Subcutaneous abdominal adipose tissue (tissue), 5 donors: ENCODE data around the gene RPS16.

ENCODE experiments used
- H3K27ac ChIP-seq: one replicate; pipeline ENCODE4 v1.7.0; 2013; ENCODE audit warnings: low read depth, mild to moderate bottlenecking, inconsistent platforms, low read length, moderate library complexity
- H3K27me3 ChIP-seq, 5 donors: one replicate each; pipeline ENCODE4 v1.7.0; 2013; ENCODE audit warnings: low read length in 5 of 5, inconsistent platforms in 1 of 5; ENCODE audit not compliant: control insufficient read depth in 5 of 5, insufficient read depth in 4 of 5
- H3K36me3 ChIP-seq, 5 donors: one replicate each; pipeline ENCODE4 v1.7.0; 2013; ENCODE audit warnings: low read length in 5 of 5; ENCODE audit not compliant: control insufficient read depth in 5 of 5, insufficient read depth in 5 of 5
- H3K4me1 ChIP-seq, 5 donors: one replicate each; pipeline ENCODE4 v1.7.0; 2013; ENCODE audit warnings: low read length in 5 of 5, mild to moderate bottlenecking in 3 of 5, moderate library complexity in 1 of 5; ENCODE audit not compliant: control insufficient read depth in 5 of 5, insufficient read depth in 5 of 5
- H3K4me3 ChIP-seq, 5 donors: one replicate each; pipeline ENCODE4 v1.7.0; 2013; ENCODE audit warnings: low read length in 5 of 5, low read depth in 1 of 5
- H3K9ac ChIP-seq, 5 donors: one replicate each; pipeline ENCODE4 v1.7.0; 2013; ENCODE audit warnings: low read length in 5 of 5, mild to moderate bottlenecking in 4 of 5, moderate library complexity in 3 of 5
- H3K9me3 ChIP-seq, 5 donors: one replicate each; pipeline ENCODE4 v1.7.0; 2013; ENCODE audit warnings: low read length in 5 of 5; ENCODE audit not compliant: control insufficient read depth in 5 of 5
- donor health status: healthy.
- donor health status: healthy.
- donor health status: healthy.
- donor health status: healthy.
- donor health status: healthy.

RPS16 gene

DNA sequence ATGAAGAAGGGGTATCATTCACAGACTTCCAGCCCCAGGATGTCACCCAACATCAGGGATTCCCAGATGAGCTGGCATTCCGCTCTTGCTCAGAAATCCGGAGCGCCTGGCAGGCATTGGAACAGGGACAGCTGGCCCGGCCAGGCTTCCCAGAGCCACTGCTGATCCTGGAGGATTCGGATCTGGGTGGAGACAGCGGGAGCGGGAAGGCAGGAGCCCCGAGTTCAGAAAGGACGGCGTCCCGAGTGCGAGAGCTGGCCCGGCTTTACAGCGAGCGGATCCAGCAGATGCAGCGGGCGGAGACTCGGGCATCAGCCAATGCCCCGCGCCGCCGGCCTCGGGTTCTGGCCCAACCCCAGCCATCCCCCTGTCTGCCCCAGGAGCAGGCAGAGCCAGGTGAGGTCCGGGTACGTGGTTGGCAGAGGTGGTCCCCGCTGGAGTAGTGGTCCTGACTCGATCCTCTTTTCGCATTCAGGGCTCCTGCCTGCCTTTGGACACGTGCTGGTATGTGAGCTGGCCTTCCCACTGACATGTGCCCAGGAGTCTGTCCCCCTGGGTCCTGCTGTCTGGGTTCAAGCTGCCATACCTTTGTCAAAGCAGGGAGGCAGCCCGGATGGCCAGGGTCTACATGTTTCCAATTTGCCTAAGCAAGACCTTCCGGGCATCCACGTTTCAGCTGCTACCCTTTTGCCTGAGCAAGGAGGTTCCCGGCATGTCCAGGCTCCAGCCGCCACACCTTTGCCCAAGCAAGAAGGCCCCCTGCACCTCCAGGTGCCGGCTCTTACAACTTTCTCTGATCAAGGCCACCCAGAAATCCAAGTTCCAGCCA lies 12.3 kb downstream of the RPS16 start:
- peaks cover 0 to 59% (median 48%) of the 10 kb centered on the region in 5 donors for H3K36me3 ChIP-seq

DNA sequence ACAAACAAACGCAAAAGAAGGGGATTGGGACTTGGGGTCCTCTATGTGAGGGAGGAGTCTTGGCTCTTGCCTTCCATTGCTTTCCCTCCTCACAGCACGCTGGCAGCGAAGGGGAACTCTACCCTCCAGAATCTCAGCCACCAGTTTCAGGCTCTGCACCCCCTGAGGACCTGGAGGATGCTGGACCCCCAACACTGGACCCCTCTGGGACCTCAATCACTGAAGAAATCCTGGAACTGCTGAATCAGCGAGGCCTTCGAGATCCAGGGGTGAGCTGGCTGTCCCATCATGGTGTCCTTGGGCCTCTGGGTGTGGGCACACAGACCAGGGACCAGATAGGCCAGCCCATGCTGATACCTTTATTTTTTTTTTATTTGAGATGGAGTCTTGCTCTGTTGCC lies 13.7 kb downstream of the RPS16 start:
- Histone ChIP-seq H3K9me3 (no peaks in the 10 kb centered on the region), H3K27me3 (no peaks in the 10 kb centered on the region), H3K27ac (no peak overlapping the region), H3K36me3 (peaks cover 0 to 71% (median 54%) of the 10 kb centered on the region in 5 donors), H3K9ac (no peak overlapping the region), H3K4me3 (no peak overlapping the region), H3K4me1 (no peaks in the 10 kb centered on the region)

More for the DNA sequence above, 12.3 kb downstream of the RPS16 start:
- H3K4me1 ChIP-seq = peaks cover under 1 to 8% (median 5%) of the 10 kb centered on the region in 5 donors
- no peak overlapping the region for H3K4me3 ChIP-seq
- no peaks in the 10 kb centered on the region for H3K9me3 ChIP-seq
- H3K9ac ChIP-seq = no peak overlapping the region
- H3K27me3 ChIP-seq = no peaks in the 10 kb centered on the region
- no peak overlapping the region for H3K27ac ChIP-seq

DNA sequence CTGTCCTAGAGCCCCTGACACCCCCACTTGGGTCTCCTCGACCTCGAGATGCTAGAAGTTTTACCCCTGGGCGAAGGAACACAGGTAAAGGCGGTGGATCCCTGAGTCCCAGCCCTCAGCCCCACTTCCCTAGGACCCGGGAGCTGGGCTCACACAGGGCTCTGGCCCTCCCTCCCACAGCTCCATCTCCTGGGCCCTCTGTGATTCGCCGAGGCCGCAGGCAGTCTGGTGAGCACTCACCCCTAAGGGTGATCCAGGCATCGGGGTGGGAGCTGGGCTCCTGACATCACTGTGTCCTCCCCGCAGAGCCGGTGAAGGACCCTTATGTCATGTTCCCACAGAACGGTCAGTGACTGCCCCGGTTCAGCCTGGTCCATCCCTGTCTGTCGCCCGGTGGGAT lies 15.0 kb downstream of the RPS16 start:
- Histone ChIP-seq H3K9ac (no peak overlapping the region), H3K36me3 (peaks cover 0 to 84% (median 59%) of the 10 kb centered on the region in 5 donors), H3K4me1 (peaks cover 0 to 5% (median 4%) of the 10 kb centered on the region in 5 donors), H3K4me3 (no peak overlapping the region), H3K27ac (no peak overlapping the region), H3K9me3 (no peaks in the 10 kb centered on the region), H3K27me3 (no peaks in the 10 kb centered on the region)

DNA sequence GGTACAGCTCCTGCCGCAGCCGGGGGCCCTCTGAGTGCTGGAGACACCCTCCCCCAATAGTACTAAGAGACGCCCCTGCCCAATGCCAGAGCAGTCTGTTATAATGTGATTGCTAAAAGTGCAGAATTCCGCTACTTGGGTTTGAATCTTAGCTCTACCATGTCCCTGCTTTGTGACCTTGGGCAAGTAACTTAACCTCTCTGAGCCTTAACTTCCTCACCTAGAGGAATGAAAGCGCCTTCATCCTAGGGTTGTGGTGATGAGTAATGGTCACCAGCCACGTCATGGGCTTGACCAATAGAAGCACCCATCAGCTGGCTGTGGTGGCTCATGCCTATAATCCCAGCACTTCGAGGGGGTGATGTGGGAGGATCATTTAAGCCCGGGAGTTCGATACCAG lies 16.7 kb downstream of the RPS16 start:
- Histone ChIP-seq H3K9ac (no peak overlapping the region), H3K9me3 (no peaks in the 10 kb centered on the region), H3K36me3 (peaks cover 0 to 74% (median 53%) of the 10 kb centered on the region in 5 donors), H3K4me3 (no peak overlapping the region), H3K27ac (no peak overlapping the region), H3K27me3 (no peaks in the 10 kb centered on the region), H3K4me1 (peaks cover 5 to 23% (median 21%) of the 10 kb centered on the region in 5 donors)

DNA sequence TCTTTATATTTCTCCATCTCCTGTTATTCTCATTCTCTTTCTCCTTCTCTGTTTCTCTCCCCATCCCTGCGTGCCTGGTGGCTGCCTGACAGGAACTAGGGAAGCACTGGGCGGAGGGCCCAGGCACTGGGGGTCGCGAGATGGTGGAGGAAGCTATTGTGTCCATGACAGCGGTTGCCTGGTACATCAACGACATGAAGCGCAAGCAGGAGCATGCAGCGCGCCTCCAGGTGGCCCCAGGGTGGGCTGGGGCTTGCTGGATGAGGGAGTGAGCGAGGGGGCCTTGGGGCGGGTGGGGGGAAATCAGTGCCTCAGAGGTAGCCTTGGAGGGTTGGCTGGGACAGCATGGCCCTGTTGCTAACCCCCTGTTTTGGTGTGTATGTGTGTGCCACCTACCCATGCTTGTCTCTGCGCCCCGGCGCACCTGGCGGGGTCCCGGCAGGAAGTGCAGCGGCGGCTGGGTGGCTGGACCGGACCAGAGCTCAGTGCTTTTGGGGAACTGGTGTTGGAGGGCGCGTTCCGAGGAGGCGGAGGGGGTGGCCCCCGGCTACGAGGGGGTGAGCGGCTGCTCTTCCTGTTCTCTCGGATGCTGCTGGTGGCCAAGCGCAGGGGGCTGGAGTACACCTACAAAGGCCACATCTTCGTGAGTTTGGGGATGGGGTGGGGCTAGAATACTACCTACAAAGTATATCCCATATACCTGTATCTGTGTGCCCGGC lies 18.1 kb downstream of the RPS16 start:
- no peak overlapping the region for H3K27ac ChIP-seq
- H3K9ac ChIP-seq = no peak overlapping the region
- H3K27me3 ChIP-seq = no peaks in the 10 kb centered on the region
- H3K4me1 ChIP-seq = peaks cover 8 to 32% (median 27%) of the 10 kb centered on the region in 5 donors
- no peak overlapping the region for H3K4me3 ChIP-seq
- H3K36me3 ChIP-seq = peaks cover 0 to 60% (median 39%) of the 10 kb centered on the region in 5 donors
- no peaks in the 10 kb centered on the region for H3K9me3 ChIP-seq

DNA sequence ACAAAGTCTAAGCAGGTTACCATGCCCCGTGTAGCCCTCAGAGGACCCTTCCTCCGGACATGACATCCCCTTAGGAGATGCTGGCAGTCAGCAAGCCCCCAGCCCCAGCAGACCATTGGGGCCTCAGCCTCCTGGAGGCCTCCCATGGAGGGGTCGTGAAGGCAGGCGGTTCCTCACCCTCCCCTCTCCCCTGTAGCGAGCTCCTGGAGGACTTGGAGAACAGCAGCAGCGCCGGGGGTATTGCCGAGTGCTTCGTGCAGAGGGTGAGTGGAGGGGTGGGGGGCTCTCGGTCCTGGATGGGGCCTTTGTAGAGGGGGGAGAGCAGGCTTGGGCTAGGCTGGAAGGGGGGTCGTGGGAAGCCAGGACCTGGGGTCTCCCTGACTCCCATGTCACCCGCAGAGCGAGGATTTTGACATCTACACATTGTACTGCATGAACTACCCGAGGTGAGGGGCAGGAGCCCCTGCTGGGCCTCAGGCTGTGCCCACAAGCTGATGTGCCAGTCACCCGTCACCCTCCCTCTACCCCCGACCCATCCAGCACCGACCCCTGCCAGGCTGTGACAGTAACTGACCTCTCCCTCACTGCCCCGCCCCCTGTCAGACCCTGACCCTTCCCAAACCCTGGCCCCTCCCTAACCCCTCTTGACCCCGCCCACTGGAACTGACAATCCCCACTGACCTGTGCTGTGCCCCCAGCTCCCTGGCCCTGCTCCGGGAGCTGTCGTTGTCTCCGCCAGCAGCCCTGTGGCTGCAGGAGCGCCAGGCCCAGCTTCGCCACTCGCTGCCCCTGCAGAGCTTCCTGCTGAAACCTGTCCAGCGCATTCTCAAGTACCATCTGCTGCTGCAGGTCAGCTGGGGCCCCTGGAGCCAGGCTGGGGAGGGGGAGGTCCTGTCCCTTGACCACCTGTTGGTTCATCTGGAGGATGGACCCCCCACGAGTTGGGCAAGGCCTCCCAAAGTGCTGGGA lies 19.3 kb downstream of the RPS16 start:
- Histone ChIP-seq H3K27me3 (peaks cover 0 to 4% (median 0%) of the 10 kb centered on the region in 5 donors), H3K27ac (no peak overlapping the region), H3K4me3 (no peak overlapping the region), H3K4me1 (peaks cover 13 to 33% (median 29%) of the 10 kb centered on the region in 5 donors), H3K36me3 (peaks cover 0 to 51% (median 32%) of the 10 kb centered on the region in 5 donors), H3K9me3 (no peaks in the 10 kb centered on the region), H3K9ac (peak overlapping the region in 1 of 5 donors; percentile 4)

DNA sequence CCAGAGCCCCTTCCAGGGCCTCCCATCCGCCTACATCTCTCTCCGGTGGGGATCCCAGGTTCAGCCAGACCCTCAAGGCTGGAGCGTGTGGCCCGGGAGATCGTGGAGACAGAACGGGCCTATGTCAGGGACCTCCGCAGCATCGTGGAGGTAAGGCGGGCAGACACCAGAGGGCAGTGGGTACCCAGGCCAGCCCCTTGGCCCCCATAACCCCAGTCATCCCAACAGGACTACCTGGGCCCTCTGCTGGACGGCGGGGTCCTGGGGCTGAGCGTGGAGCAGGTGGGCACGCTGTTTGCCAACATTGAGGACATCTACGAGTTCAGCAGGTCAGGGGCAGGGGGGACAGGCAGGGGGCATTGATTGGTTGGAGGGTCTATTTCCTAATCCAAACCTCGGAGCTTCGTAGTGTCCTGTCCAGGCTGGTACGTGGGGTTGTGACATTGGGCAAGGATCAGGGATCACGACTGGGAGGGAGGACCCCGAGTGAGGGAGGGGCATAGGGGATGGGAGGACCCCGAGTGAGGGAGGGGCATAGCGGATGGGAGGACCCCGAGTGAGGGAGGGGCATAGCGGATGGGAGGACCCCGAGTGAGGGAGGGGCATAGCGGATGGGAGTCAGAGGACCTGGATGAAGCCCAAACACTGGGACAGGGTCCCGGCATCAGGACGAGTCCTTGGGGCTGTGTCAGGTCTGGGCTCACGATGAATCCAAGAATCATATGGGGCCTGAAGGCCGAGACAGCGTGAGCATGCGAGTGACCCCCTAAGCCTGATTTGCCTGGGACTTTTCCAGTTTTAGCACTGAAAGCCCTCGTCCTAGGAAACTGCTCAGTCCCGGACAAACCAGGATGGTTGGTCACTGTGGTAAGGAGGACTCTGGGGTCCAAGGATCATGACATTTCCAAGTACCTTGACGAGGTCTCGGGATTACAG lies 20.4 kb downstream of the RPS16 start:
- peaks cover 22 to 44% (median 40%) of the 10 kb centered on the region in 5 donors for H3K4me1 ChIP-seq
- no peaks in the 10 kb centered on the region for H3K9me3 ChIP-seq
- peak overlapping the region in 3 of 5 donors; percentile 82 to 100 (median 99) for H3K4me3 ChIP-seq
- H3K27ac ChIP-seq = peak overlapping the region; percentile 99
- peaks cover 0 to 40% (median 24%) of the 10 kb centered on the region in 5 donors for H3K36me3 ChIP-seq
- H3K27me3 ChIP-seq = peaks cover 0 to 4% (median 0%) of the 10 kb centered on the region in 5 donors
- H3K9ac ChIP-seq = peak overlapping the region in 3 of 5 donors; percentile 28 to 52 (median 38)

DNA sequence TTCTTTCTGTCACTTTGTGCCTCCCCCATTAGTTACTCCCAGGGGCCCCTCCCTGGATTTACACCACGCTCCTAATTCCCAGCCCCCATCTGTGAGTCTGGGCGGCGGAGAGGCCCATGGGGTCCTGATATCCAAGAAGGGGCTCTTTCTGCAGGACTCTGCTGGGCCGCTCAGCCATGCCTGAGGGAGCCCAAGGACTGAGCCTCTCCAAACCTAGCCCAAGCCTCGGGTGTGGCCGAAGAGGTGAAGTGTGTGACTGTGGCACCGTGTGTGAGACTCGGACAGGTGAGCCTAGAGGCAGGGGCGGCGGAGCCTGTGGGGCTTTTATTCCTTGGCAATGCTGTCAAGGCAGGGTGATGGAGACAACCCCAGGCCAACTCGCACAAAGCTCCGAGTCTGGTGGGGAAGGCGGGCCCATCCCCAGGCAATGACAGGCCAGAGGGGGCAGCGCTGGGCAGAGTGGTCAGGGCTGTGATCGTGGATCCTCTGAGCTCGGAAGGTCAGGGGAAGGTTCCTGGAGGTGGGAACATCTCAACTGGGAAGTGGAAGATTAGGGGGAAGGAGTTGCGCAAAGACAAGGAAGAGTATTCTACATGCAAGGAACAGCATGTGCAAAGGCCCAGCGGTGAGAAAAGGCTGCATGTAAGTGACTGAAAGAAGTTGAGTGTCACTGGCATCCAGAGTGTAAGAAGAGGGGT lies 21.7 kb downstream of the RPS16 start:
- H3K27ac ChIP-seq = peak overlapping the region; percentile 99
- H3K27me3 ChIP-seq = peaks cover 0 to 4% (median 0%) of the 10 kb centered on the region in 5 donors
- H3K9me3 ChIP-seq = no peaks in the 10 kb centered on the region
- peaks cover 0 to 33% (median 19%) of the 10 kb centered on the region in 5 donors for H3K36me3 ChIP-seq
- H3K9ac ChIP-seq = peak overlapping the region; percentile 52 to 76 (median 68)
- H3K4me3 ChIP-seq = peak overlapping the region; percentile 70 to 100 (median 83)
- H3K4me1 ChIP-seq = peaks cover 22 to 48% (median 41%) of the 10 kb centered on the region in 5 donors
